LNCaP clone FGC (cell line): ENCODE data around the gene MGAT5.

Source experiments
- DNase-seq: peaks from one replicate; pipeline ENCODE4 v3.0.0-alpha.2; 2011; ENCODE audit warnings: low read depth
- H3K4me3 ChIP-seq: 2 replicates; pipeline ENCODE4 v1.5.1; 2011; ENCODE audit warnings: mild to moderate bottlenecking, low read depth, low read length, control low read depth
- TF ChIP-seq, protein P1 (sequence below): IDR thresholded peaks from 2 replicates; pipeline ENCODE4 v1.5.1; 2012; ENCODE audit warnings: mild to moderate bottlenecking; ENCODE audit not compliant: control insufficient read depth, insufficient read depth; ENCODE audit errors: extremely low read depth

The MGAT5 gene

DNA sequence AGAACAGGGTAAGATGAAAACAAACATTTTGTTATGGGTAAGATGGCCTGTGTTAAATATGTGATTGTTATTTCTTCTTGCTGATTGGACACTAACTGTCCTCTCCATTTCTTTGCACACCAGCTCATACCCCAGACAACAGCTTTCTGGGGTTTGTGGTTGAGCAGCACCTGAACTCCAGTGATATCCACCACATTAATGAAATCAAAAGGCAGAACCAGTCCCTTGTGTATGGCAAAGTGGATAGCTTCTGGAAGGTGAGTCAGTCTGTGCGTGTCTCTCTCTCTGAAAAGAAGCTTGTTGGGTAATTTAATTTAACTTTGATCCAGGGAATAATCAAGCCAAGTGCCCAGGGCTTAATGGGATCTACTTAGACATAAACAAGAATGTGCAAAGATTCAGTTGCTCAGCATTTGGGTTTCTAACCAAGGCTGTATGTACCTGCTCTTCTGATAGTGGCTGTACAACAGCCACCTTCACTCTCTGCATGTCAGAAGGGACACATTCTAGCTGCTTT is 108.3 kb downstream of the MGAT5 start:
- TF ChIP-seq, protein P1, sequence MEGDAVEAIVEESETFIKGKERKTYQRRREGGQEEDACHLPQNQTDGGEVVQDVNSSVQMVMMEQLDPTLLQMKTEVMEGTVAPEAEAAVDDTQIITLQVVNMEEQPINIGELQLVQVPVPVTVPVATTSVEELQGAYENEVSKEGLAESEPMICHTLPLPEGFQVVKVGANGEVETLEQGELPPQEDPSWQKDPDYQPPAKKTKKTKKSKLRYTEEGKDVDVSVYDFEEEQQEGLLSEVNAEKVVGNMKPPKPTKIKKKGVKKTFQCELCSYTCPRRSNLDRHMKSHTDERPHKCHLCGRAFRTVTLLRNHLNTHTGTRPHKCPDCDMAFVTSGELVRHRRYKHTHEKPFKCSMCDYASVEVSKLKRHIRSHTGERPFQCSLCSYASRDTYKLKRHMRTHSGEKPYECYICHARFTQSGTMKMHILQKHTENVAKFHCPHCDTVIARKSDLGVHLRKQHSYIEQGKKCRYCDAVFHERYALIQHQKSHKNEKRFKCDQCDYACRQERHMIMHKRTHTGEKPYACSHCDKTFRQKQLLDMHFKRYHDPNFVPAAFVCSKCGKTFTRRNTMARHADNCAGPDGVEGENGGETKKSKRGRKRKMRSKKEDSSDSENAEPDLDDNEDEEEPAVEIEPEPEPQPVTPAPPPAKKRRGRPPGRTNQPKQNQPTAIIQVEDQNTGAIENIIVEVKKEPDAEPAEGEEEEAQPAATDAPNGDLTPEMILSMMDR, result no peak
- H3K4me3 ChIP-seq, result no peak overlapping the region
- no peak for DNase-seq

DNA sequence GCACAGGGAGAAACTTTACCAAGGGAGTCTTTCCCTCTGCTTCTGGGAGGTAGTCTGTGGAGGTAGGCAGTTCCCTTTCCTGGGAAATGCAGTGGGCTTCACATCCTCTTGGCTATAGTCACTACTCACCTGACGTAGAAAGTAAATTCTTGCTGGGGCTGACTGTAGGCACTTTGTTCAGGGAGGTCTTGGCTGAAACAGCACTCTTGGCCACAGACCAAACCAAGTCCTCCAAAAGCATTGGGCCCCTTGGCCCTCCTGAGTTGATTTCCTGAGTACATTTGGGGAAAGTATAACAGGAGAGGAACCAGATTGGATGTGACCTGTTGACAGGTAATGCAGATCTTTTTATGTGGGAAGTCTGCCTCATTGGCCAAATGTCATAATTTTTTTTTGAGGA is 108.9 kb downstream of the MGAT5 start:
- no peak for DNase-seq
- TF ChIP-seq, protein P1, result no peak
- no peak overlapping the region for H3K4me3 ChIP-seq

GRCh38 chr2:134365356-134365755 is 111.5 kb downstream of the MGAT5 start:
- TF ChIP-seq, protein P1, result no peak
- no peak overlapping the region for H3K4me3 ChIP-seq
- no peak for DNase-seq

DNA sequence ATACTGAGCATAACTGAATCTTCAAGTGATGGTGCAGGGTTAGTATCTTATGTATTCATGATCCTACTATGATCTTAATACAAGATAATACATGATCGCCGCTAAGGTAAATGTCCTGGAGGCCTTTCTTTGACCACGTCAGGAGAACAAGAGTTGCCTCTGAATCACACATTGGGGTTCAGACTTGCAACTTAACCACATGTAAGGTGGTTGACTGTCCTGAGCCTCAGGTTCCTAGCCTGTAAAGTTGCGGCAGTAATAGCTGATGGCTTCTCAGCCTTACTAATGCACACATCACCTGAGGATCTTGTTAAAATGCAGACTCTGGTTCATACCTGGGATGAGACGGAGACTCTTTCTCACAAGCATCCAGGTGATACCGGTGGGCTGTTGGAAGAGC is 112.5 kb downstream of the MGAT5 start:
- TF ChIP-seq, protein P1, result no peak
- no peak overlapping the region for H3K4me3 ChIP-seq

DNA sequence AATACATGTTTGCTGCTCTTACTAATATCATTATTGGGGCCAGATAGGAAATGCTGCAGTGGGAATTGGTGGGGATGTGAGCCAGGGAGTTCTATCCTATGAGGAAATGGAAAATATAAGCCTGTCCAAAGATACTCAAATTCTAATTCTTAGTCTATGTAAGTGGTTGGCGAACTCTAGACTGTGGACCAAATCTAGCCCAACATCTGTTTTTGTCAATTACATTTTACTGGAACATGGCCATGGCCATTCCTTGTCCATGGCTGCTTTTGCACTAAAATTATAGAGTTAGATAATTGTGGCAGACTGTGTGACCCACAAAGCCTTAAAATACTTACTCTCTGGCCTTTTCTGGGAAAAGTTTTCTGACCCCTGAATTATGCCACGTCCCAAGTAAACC is 113.3 kb downstream of the MGAT5 start:
- H3K4me3 ChIP-seq, result no peak overlapping the region
- DNase-seq, result no peak
- TF ChIP-seq, protein P1, result no peak

More for the DNA sequence above, 112.5 kb downstream of the MGAT5 start:
- no peak for DNase-seq

- H3K4me3 ChIP-seq, result no peak overlapping the region
- TF ChIP-seq, protein P1, result no peak
- no peak for DNase-seq
These were observed 114.3 kb downstream of the MGAT5 start for GRCh38 chr2:134368009-134368817.
